Tibial nerve (tissue), 4 donors: ENCODE measurements around the gene HAUS2. TPM values are rescaled to one million over a fixed set of nuclear protein-coding genes. Genes with fewer than 3 reads are reported as not detected.
"Not testable (repeated sequence)": the region's sequence is repeated elsewhere in the genome, so short reads cannot be mapped to it uniquely, and the experiment has no call there.

ENCODE experiments used
- DNase-seq, 2 donors: peaks; one replicate each; pipeline ENCODE4 v3.0.0-alpha.2; 2019; ENCODE audit warnings: low spot score in 2 of 2
- H3K27ac ChIP-seq, 4 donors: fragments of 200-600 bp; sonication (generic) in 3 of 4; one replicate each; pipeline ENCODE4 v1.5.1; 2017 to 2019; ENCODE audit warnings: mild to moderate bottlenecking in 1 of 4
- H3K27me3 ChIP-seq, 2 donors: fragments of 200-600 bp; sonication (generic) in 1 of 2; one replicate each; pipeline versions ENCODE4 v1.5.1 to v1.6.0; 2017 to 2019
- H3K36me3 ChIP-seq, 3 donors: fragments of 200-600 bp; sonication (generic); one replicate each; pipeline ENCODE4 v1.5.1; 2018 to 2019
- H3K4me1 ChIP-seq, 4 donors: fragments of 200-600 bp; sonication (generic) in 3 of 4; one replicate each; pipeline ENCODE4 v1.5.1; 2017 to 2019
- H3K4me3 ChIP-seq, 4 donors: fragments of 200-600 bp; sonication (generic) in 3 of 4; one replicate each; pipeline ENCODE4 v1.5.1; 2017 to 2019; ENCODE audit warnings: mild to moderate bottlenecking in 1 of 4, moderate library complexity in 1 of 4
- H3K9me3 ChIP-seq, 4 donors: fragments of 200-600 bp; sonication (generic) in 3 of 4; one replicate each; pipeline ENCODE4 v1.5.1; 2017 to 2019
- EP300 ChIP-seq, 2 donors: sonication (generic); formaldehyde crosslinking; IDR thresholded peaks; one replicate each; pipeline ENCODE4 v1.6.1; 2017; ENCODE audit warnings: antibody characterized with exemption in 2 of 2, mild to moderate bottlenecking in 1 of 2
- POLR2A ChIP-seq, 2 donors: fragments of 450-650 bp; IDR thresholded peaks; one replicate each; pipeline ENCODE4 v1.6.1; 2017; ENCODE audit warnings: antibody characterized with exemption in 2 of 2, mild to moderate bottlenecking in 2 of 2, moderate library complexity in 2 of 2
- WGBS, 2 donors: methylation state at CpG; one replicate each; pipeline ENCODE4 v1.1.5; 2018; 5-methylcytosine and 5-hydroxymethylcytosine counted together
- total RNA-seq, 4 donors: library from RNA; depleted of rRNA; stranded (reverse); fragments of >200 nt; gene quantifications; one replicate each; pipeline ENCODE4 v1.1.0, GENCODE V29; 2016
- TF ChIP-seq, protein P1 (sequence below), 5 experiments: fragments of 200-600 bp in 3 of 5; fragments of 450-650 bp in 2 of 5; sonication (generic) in 3 of 5; IDR thresholded peaks; one replicate each; pipeline ENCODE4 v1.5.1; 2016 to 2019; ENCODE audit warnings: antibody characterized with exemption in 5 of 5, mild to moderate bottlenecking in 3 of 5, moderate library complexity in 2 of 5

The HAUS2 gene
- total RNA-seq, 4 donors from 2014 or later = 17.1 to 29.1 (median 24.2) TPM

GRCh38 chr15:42549032-42549491, 424 bp downstream of the HAUS2 start:
- Histone ChIP-seq H3K36me3 (peaks cover 0 to 19% (median 0%) of the 10 kb centered on the region in 3 donors), H3K27me3 (no peaks in the 10 kb centered on the region), H3K4me1 (peaks cover 0 to 38% (median 22%) of the 10 kb centered on the region in 4 donors), H3K27ac (peak overlapping the region; percentile 80 to 98 (median 95)), H3K9me3 (no peaks in the 10 kb centered on the region), H3K4me3 (peak overlapping the region; percentile 75 to 96 (median 88))
- DNase-seq = peak in 1 of 2 donors; percentile 51
- 0% methylated on average over 15 of the region's 15 CpGs for WGBS, 2 donors
- TF ChIP-seq POLR2A (IDR thresholded peaks at IDR 0.05) = no peak
- TF ChIP-seq, protein P1, sequence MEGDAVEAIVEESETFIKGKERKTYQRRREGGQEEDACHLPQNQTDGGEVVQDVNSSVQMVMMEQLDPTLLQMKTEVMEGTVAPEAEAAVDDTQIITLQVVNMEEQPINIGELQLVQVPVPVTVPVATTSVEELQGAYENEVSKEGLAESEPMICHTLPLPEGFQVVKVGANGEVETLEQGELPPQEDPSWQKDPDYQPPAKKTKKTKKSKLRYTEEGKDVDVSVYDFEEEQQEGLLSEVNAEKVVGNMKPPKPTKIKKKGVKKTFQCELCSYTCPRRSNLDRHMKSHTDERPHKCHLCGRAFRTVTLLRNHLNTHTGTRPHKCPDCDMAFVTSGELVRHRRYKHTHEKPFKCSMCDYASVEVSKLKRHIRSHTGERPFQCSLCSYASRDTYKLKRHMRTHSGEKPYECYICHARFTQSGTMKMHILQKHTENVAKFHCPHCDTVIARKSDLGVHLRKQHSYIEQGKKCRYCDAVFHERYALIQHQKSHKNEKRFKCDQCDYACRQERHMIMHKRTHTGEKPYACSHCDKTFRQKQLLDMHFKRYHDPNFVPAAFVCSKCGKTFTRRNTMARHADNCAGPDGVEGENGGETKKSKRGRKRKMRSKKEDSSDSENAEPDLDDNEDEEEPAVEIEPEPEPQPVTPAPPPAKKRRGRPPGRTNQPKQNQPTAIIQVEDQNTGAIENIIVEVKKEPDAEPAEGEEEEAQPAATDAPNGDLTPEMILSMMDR (IDR thresholded peaks at IDR 0.05) = no peak

GRCh38 chr15:42549741-42550392, 1.2 kb downstream of the HAUS2 start:
- H3K4me1 ChIP-seq = peaks cover 0 to 38% (median 22%) of the 10 kb centered on the region in 4 donors
- H3K36me3 ChIP-seq = peaks cover 0 to 11% (median 0%) of the 10 kb centered on the region in 3 donors
- 68 to 69% methylated on average over 12 of the region's 12 CpGs for WGBS, 2 donors
- no peaks in the 10 kb centered on the region for H3K27me3 ChIP-seq
- H3K9me3 ChIP-seq = no peaks in the 10 kb centered on the region
- peak overlapping the region in 2 of 4 donors; percentile 94 to 98 for H3K27ac ChIP-seq
- TF ChIP-seq, protein P1 (IDR thresholded peaks at IDR 0.05) = no peak
- TF ChIP-seq EP300 (IDR thresholded peaks at IDR 0.05) (no peak), POLR2A (IDR thresholded peaks at IDR 0.05) (no peak)
- no peak for DNase-seq
- H3K4me3 ChIP-seq = peak overlapping the region in 3 of 4 donors; percentile 75 to 96 (median 96)

- no peak for TF ChIP-seq EP300 (IDR thresholded peaks at IDR 0.05)
- TF ChIP-seq POLR2A (IDR thresholded peaks at IDR 0.05) = no peak
- TF ChIP-seq, protein P1 (IDR thresholded peaks at IDR 0.05) = no peak
- Histone ChIP-seq H3K27me3 (no peaks in the 10 kb centered on the region), H3K27ac (peak overlapping the region in 1 of 4 donors; percentile 17), H3K4me1 (peaks cover 0 to 9% (median 7%) of the 10 kb centered on the region in 4 donors), H3K4me3 (no peak overlapping the region), H3K9me3 (no peaks in the 10 kb centered on the region), H3K36me3 (peaks cover 0 to 4% (median 0%) of the 10 kb centered on the region in 3 donors)
- WGBS, 2 donors = 95 to 100% methylated on average over 1 of the region's 1 CpG
- DNase-seq = no peak
Observed at GRCh38 chr15:42553554-42553953, 4.9 kb downstream of the HAUS2 start.

GRCh38 chr15:42556550-42557207, 8.0 kb downstream of the HAUS2 start:
- H3K27me3 ChIP-seq, H3K4me3 ChIP-seq, H3K9me3 ChIP-seq, H3K4me1 ChIP-seq, H3K27ac ChIP-seq, DNase-seq: not testable (repeated sequence)
- H3K36me3 ChIP-seq = peaks cover 0 to 34% (median 0%) of the 10 kb centered on the region in 3 donors
- 91 to 93% methylated on average over 12 of the region's 12 CpGs for WGBS, 2 donors

DNA sequence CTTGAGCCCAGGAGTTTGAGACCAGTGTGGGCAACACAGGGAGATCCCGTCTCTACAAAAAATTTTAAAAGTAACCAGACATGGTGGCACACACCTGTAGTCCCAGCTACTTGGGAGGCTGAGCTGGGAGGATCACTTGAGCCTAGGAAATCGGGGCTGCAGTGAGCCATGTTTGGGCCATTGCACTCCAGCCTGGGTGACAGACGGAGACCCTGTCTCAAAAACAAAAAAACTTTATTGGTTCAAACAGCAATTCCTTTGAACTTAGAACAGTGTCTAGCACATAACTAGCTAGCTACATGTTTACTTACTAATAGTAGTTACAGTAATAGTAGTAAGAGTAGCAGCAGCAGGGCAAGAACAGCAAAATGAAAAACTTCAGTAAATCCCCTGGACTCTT, 10.1 kb downstream of the HAUS2 start:
- Histone ChIP-seq H3K4me3 (no peak overlapping the region), H3K27ac (no peak overlapping the region), H3K27me3 (no peaks in the 10 kb centered on the region), H3K9me3 (no peaks in the 10 kb centered on the region), H3K4me1 (no peaks in the 10 kb centered on the region), H3K36me3 (peaks cover 0 to 54% (median 0%) of the 10 kb centered on the region in 3 donors)
- DNase-seq = no peak
- 95 to 97% methylated on average over 3 of the region's 3 CpGs for WGBS, 2 donors
- TF ChIP-seq EP300 (IDR thresholded peaks at IDR 0.05) (no peak), POLR2A (IDR thresholded peaks at IDR 0.05) (no peak)
- TF ChIP-seq, protein P1 (IDR thresholded peaks at IDR 0.05) = no peak
